ENCODE data around the gene THRA.
A peak's percentile ranks its signal among the peaks of the same experiment; 100 is the strongest.

The THRA gene

GRCh38 chr17:40112718-40113109, 49.9 kb downstream of the THRA start:
- CTCF ChIA-PET: interaction anchor here (0.6 to 1.9 kb wide), 5 partner anchors 55 to 384 kb away, joined by 3 to 7 read pairs (median 4); no protein-coding TSS in a partner anchor
- no peak for DNase-seq (ENCODE audit: low spot score)
- H3K27ac ChIP-seq: peak overlapping the region; percentile 91
- no peak for TF ChIP-seq CTCF (conservative IDR thresholded peaks at IDR 0.05; ENCODE audit: low read depth)
- POLR2A ChIA-PET (ENCODE audit: low non-redundant PET): interaction anchor here (0.6 to 0.9 kb wide), 2 partner anchors 14 to 390 kb away, joined by 4 read pairs; no protein-coding TSS in a partner anchor

- peak overlapping the region; percentile 91 for H3K27ac ChIP-seq
- CTCF ChIA-PET: interaction anchor here (0.5 to 1.9 kb wide), 7 partner anchors 11 to 1491 kb away, joined by 3 to 7 read pairs (median 3); no protein-coding TSS in a partner anchor
- peak; percentile 89 for DNase-seq (ENCODE audit: low spot score)
- TF ChIP-seq CTCF (conservative IDR thresholded peaks at IDR 0.05; ENCODE audit: low read depth): peak; percentile 89
- POLR2A ChIA-PET (ENCODE audit: low non-redundant PET): interaction anchor here (0.6 to 0.9 kb wide), 3 partner anchors 14 to 411 kb away, joined by 4 read pairs; no protein-coding TSS in a partner anchor
Measured at GRCh38 chr17:40113110-40113906, 50.5 kb downstream of the THRA start.

GRCh38 chr17:40113907-40114245, 51.1 kb downstream of the THRA start:
- POLR2A ChIA-PET (ENCODE audit: low non-redundant PET): interaction anchor here (0.7 kb wide), 1 partner anchor 412 kb away, joined by 4 read pairs; no protein-coding TSS in a partner anchor
- TF ChIP-seq CTCF (conservative IDR thresholded peaks at IDR 0.05; ENCODE audit: low read depth): no peak
- H3K27ac ChIP-seq: peak overlapping the region; percentile 91
- no peak for DNase-seq (ENCODE audit: low spot score)
- CTCF ChIA-PET: interaction anchor here (0.5 to 1.9 kb wide), 4 partner anchors 10 to 1492 kb away, joined by 3 to 7 read pairs (median 4); no protein-coding TSS in a partner anchor

- ChIA-PET CTCF (interaction anchor here (0.6 kb wide), 1 partner anchor 90 kb away, joined by 3 read pairs; no protein-coding TSS in a partner anchor), POLR2A (ENCODE audit: low non-redundant PET) (interaction anchor here (0.5 kb wide), 1 partner anchor 96 kb away, joined by 3 read pairs; no protein-coding TSS in a partner anchor)
- no peak for TF ChIP-seq CTCF (conservative IDR thresholded peaks at IDR 0.05; ENCODE audit: low read depth)
- DNase-seq (ENCODE audit: low spot score): no peak
- peak overlapping the region; percentile 91 for H3K27ac ChIP-seq
Measured at GRCh38 chr17:40115101-40115436, 52.3 kb downstream of the THRA start.

GRCh38 chr17:40121181-40122135, 58.7 kb downstream of the THRA start, which contains the start of gene MSL1:
Gene MSL1 (plus strand): TSS chr17:40121971. CDS start chr17:40122613, 642 bp downstream.
- ChIA-PET POLR2A (ENCODE audit: low non-redundant PET) (interaction anchor here (0.6 kb wide), 1 partner anchor 13 kb away, joined by 3 read pairs; no protein-coding TSS in a partner anchor), CTCF (interaction anchor here (0.6 to 1.0 kb wide), 2 partner anchors 46 to 169 kb away, joined by 4 to 5 read pairs; no protein-coding TSS in a partner anchor)
- peak; percentile 86 for DNase-seq (ENCODE audit: low spot score)
- TF ChIP-seq CTCF (conservative IDR thresholded peaks at IDR 0.05; ENCODE audit: low read depth): no peak
- peak within 1 kb of the TSS; percentile 95 for H3K27ac ChIP-seq
